Right renal cortex interstitium (tissue), 3 donors: Measurements from ENCODE around the gene ZNF417. TPM values are rescaled to one million over a fixed set of nuclear protein-coding genes. Genes with fewer than 3 reads are reported as not detected.
"Not testable (repeated sequence)": the region's sequence is repeated elsewhere in the genome, so short reads cannot be mapped to it uniquely, and the experiment has no call there.

Source experiments
- DNase-seq, 3 donors: peaks; one replicate each; pipeline ENCODE4 v3.0.0-alpha.2; 2013; ENCODE audit warnings: low read depth in 3 of 3, low spot score in 2 of 3
- polyA plus RNA-seq, 3 donors: library from polyadenylated mRNA; unstranded; fragments of 120-200 nt; gene quantifications; one replicate each; pipeline ENCODE4 v1.2.1, GENCODE V29; 2013; ENCODE audit not compliant: insufficient read length in 3 of 3

The ZNF417 gene
- polyA plus RNA-seq, 3 donors, result 20.3 to 29.4 (median 23.3) TPM

DNA sequence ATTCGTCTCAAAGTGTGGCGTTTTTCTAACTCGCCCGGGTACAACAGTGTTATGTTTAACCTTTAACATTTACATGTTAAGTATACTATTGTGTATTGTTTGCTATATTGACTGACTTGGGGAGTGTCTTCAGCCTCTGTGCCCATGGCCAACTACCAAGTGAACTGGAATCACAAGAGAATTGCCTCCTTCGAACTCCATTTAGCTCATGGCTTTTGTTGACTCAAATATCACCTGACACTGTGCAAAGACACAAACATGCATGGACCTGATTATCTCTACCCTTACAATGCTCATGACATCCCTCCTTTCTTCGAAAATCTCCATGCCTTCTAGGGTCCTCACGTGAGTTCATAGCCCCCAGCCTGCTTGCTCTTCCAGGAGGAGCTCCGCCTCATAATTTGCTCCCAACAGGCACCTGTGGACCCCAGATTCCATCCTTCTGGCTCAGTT is 28.3 kb downstream of the ZNF417 start:
- no peak for DNase-seq

GRCh38 chr19:57887195-57887941 is 29.0 kb downstream of the ZNF417 start:
- DNase-seq, result peak in 2 of 3 donors; percentile 36 to 37

DNA sequence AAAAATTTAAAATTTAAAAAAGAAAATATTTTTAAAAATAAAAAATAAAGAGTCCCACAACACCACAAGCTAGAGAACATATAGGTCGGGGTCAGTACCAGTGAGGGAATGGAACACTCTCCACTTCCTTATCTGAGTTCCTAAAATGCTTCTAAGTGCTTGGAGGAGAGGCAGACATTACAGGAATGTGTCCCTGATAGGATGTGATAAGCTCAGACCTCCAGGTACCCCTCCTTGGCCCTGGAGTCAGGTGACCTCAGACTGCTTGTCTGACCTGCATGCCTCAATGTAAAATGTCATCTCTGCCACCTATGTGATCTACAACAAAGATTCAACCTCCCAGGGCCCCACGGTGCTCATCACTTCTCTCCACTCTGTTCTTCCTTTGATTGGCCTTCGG is 30.3 kb downstream of the ZNF417 start:
- no peak for DNase-seq

- DNase-seq, result not testable (repeated sequence)
Measured at GRCh38 chr19:57873883-57874799, 42.3 kb downstream of the ZNF417 start.

GRCh38 chr19:57872450-57872849 is 43.9 kb downstream of the ZNF417 start:
- no peak for DNase-seq

DNA sequence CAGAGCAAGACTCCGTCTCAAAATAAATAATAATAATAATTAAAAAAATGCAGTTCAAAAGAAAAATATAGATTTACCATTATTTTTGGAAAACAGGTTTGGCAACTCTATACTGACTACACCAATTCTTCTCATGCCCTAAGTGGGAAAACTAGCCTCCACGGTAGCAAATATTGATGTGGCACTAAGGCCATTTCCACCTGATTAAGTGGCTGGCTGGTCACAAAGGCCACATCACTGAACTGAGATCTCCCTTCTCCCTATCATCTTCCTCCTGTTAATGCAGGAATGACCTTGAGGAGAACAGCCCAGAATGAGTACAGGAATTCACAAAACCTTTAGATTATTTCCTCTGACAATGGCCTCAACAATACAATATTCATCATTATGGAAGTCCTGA is 46.2 kb downstream of the ZNF417 start:
- no peak for DNase-seq

DNA sequence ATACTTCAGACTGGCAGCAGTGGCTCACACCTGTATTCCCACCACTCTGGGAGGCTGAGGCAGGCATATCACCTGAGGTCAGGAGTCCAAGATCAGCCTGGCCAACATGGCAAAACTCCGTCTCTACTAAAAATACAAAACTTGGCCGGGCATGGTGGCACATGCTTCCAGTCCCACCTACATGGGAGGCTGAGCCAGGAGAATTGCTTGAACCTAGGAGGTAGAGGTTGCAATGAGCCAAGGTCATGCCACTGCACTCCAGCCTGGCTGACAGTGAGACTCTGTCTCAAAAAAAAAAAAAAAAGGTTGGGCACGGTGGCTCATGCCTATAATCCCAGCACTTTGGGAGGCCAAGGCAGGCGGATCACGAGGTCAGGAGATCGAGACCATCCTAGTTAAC is 46.7 kb downstream of the ZNF417 start:
- not testable (repeated sequence) for DNase-seq

GRCh38 chr19:57867868-57868492 is 48.4 kb downstream of the ZNF417 start:
- no peak for DNase-seq

Other genes with a start within 250 kb of the ZNF417 start
- gene ZSCAN4, start 247.7 kb downstream of the ZNF417 start, polyA plus RNA-seq, result under 1 TPM in 1 of 3 donors, not detected in 2; 0.06 TPM
- 10 to 100 TPM; 13.2 to 14.8 (median 13.5) TPM for gene ZNF551, start 234.6 kb downstream of the ZNF417 start, polyA plus RNA-seq
- gene ZNF154, start 207.4 kb downstream of the ZNF417 start, polyA plus RNA-seq, result 10 to 100 TPM; 24.1 to 27.6 (median 27.4) TPM
- 10 to 100 TPM; 20.7 to 21.4 (median 21.3) TPM for gene ZNF671, start 189.0 kb downstream of the ZNF417 start, polyA plus RNA-seq
- 10 to 100 TPM; 34.8 to 41.1 (median 38.1) TPM for gene ZNF776, start 169.8 kb downstream of the ZNF417 start, polyA plus RNA-seq
- 10 to 100 TPM; 20.8 to 22.3 (median 20.9) TPM for gene ZNF586, start 146.9 kb downstream of the ZNF417 start, polyA plus RNA-seq
- gene ZNF552, start 101.7 kb downstream of the ZNF417 start, polyA plus RNA-seq, result 10 to 100 TPM; 16.1 to 18.2 (median 17.3) TPM
- gene ZNF587B, start 86.3 kb downstream of the ZNF417 start, polyA plus RNA-seq, result 10 to 100 TPM; 14.0 to 15.1 (median 14.0) TPM
- gene ZNF587, start 66.7 kb downstream of the ZNF417 start, polyA plus RNA-seq, result 10 to 100 TPM; 18.4 to 24.2 (median 22.7) TPM
- gene ZNF814, start 27.6 kb downstream of the ZNF417 start, polyA plus RNA-seq, result 10 to 100 TPM; 52.9 to 54.8 (median 53.1) TPM
- gene ZNF418, start 18.8 kb upstream of the ZNF417 start, polyA plus RNA-seq, result 10 to 100 TPM; 18.7 to 24.2 (median 22.6) TPM
- gene ZNF256, start 31.1 kb upstream of the ZNF417 start, polyA plus RNA-seq, result 10 to 100 TPM in 1 of 3 donors, 1 to 10 TPM in 2; 8.7 to 10.8 (median 9.7) TPM
- gene C19orf18, start 57.9 kb upstream of the ZNF417 start, polyA plus RNA-seq, result 1 to 10 TPM; 1.5 to 2.1 (median 1.6) TPM
- gene ZNF606, start 86.2 kb upstream of the ZNF417 start, polyA plus RNA-seq, result 10 to 100 TPM; 27.8 to 31.2 (median 30.9) TPM
- gene ZSCAN1, start 117.4 kb upstream of the ZNF417 start, polyA plus RNA-seq, result 1 to 10 TPM; 2.0 to 2.9 (median 2.5) TPM
- 10 to 100 TPM; 20.0 to 24.0 (median 23.8) TPM for gene ZNF135, start 142.7 kb upstream of the ZNF417 start, polyA plus RNA-seq
- 10 to 100 TPM; 73.4 to 79.4 (median 78.2) TPM for gene ZSCAN18, start 181.6 kb upstream of the ZNF417 start, polyA plus RNA-seq
- 10 to 100 TPM; 25.6 to 26.3 (median 25.8) TPM for gene ZNF329, start 234.2 kb upstream of the ZNF417 start, polyA plus RNA-seq